WERI-Rb-1 (cell line): Measurements from ENCODE around the gene ADA.

Experiments used
- DNase-seq: peaks from one replicate; pipeline ENCODE4 v3.0.0-alpha.2; 2020
- H3K27ac ChIP-seq: fragments of 250-450 bp; sonication (Bioruptor Pico); 2 replicates; pipeline ENCODE4 v1.5.1; 2020; ENCODE audit warnings: mild to moderate bottlenecking, moderate library complexity
- H3K27me3 ChIP-seq: fragments of 250-450 bp; sonication (Bioruptor Pico); 2 replicates; pipeline ENCODE4 v1.5.1; 2021; ENCODE audit warnings: mild to moderate bottlenecking, low read depth, moderate library complexity; ENCODE audit not compliant: insufficient read depth, severe bottlenecking
- H3K36me3 ChIP-seq: fragments of 250-450 bp; sonication (Bioruptor Pico); 2 replicates; pipeline ENCODE4 v1.5.1; 2020; ENCODE audit warnings: mild to moderate bottlenecking, moderate library complexity
- H3K4me3 ChIP-seq: 2 replicates; pipeline ENCODE4 v1.5.1; 2011; ENCODE audit warnings: low read depth, mild to moderate bottlenecking, control low read depth, low read length
- H3K9me3 ChIP-seq: fragments of 250-450 bp; sonication (Bioruptor Pico); 2 replicates; pipeline ENCODE4 v1.5.1; 2021; ENCODE audit warnings: mild to moderate bottlenecking, moderate library complexity; ENCODE audit not compliant: severe bottlenecking
- CTCF ChIP-seq: IDR thresholded peaks from 2 replicates; pipeline ENCODE4 v1.5.1; 2011; ENCODE audit warnings: low read depth, mild to moderate bottlenecking, control low read depth, inconsistent platforms, low read length

ADA gene

DNA sequence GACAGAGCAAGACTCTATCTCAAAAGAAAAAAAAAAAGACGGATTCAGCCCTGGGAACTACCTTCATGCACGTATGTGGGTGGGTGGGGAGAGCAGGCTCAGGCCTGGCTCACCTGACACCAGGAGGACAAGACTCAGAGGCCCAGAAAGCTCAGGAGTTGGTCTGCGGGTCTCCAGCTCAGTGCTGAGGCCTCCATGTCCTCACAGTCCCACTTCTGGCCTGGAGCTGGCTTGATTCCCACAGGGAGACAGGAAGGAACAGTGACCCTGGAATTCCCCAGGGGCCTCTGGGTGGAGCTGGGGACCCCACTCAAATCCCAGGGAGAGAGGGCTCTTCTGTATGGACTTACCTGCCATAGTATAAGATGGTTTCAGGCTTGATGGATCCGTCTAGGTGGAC lies 15.6 kb downstream of the ADA start:
- Histone ChIP-seq H3K36me3 (0 out of 2 replicates have a peak, but pooled peaks cover 2% of the 10 kb centered on the region), H3K27ac (no peak overlapping the region), H3K27me3 (no peaks in the 10 kb centered on the region), H3K9me3 (no peaks in the 10 kb centered on the region), H3K4me3 (no peak overlapping the region)
- DNase-seq: no peak
- no peak for TF ChIP-seq CTCF

GRCh38 chr20:44633872-44634600 lies 17.5 kb downstream of the ADA start:
- Histone ChIP-seq H3K27me3 (no peaks in the 10 kb centered on the region), H3K27ac (no peak overlapping the region), H3K36me3 (no peaks in the 10 kb centered on the region), H3K9me3 (no peaks in the 10 kb centered on the region), H3K4me3 (no peak overlapping the region)
- TF ChIP-seq CTCF: no peak
- no peak for DNase-seq

GRCh38 chr20:44633187-44633810 lies 18.2 kb downstream of the ADA start:
- TF ChIP-seq CTCF: no peak
- Histone ChIP-seq H3K4me3 (no peak overlapping the region), H3K27ac (no peak overlapping the region), H3K9me3 (no peaks in the 10 kb centered on the region), H3K27me3 (no peaks in the 10 kb centered on the region), H3K36me3 (no peaks in the 10 kb centered on the region)
- no peak for DNase-seq

DNA sequence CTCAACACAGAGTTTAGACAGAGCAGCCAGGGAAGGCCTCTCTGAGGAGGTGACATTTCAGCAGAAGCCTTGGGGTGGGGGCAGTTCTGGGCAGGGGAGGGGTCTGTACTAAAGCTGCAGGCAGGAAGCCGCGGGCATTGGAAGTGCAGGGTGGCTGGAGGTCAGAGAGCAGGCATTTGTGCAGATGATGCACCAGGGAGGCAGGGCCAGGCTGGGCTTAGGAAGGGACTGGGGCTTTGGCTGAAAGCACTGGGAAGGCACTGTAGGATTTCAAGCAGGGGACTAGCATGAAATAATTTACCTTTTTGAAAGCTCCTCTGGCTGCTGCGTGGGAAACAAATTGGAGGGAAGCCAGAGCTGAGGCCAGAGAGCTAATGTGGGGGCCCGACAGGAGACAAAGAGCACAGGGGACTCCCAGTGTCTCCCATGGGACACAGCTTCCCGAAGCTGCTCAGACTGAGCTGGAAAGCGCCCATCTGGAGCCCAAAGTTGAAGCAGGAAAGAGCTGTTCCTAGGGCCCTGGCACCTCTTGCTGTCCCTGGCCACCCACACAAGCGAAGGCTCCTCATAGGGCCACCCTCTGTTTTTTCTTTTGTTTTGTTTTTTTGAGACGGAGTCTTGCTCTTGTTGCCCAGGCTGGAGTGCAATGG lies 19.3 kb downstream of the ADA start:
- Histone ChIP-seq H3K27me3 (no peaks in the 10 kb centered on the region), H3K27ac (no peak overlapping the region)
- no peak for TF ChIP-seq CTCF

GRCh38 chr20:44630297-44630696 lies 21.2 kb downstream of the ADA start:
- Histone ChIP-seq H3K27me3 (no peaks in the 10 kb centered on the region), H3K9me3 (no peaks in the 10 kb centered on the region), H3K36me3 (no peaks in the 10 kb centered on the region), H3K4me3 (no peak overlapping the region), H3K27ac (no peak overlapping the region)
- no peak for TF ChIP-seq CTCF
- no peak for DNase-seq

More for the DNA sequence above, 19.3 kb downstream of the ADA start:
- H3K36me3 ChIP-seq: no peaks in the 10 kb centered on the region
- H3K4me3 ChIP-seq: no peak overlapping the region
- no peak for DNase-seq
- no peaks in the 10 kb centered on the region for H3K9me3 ChIP-seq
